ENCODE results near the gene CHURC1. TPM values are rescaled to one million over a fixed set of nuclear protein-coding genes. Genes with fewer than 3 reads are reported as not detected.
A peak's percentile ranks its signal among the peaks of the same experiment; 100 is the strongest.

The CHURC1 gene
- 69.1 and 74.5 TPM in 2 replicates for total RNA-seq (2014; rRNA removed; shearing (Covaris generic))
- polyA plus RNA-seq (2016; fragmentation: Nextera tagmentation; extraction: Ambion mirVana), result 152 and 162 TPM in 2 replicates

- Histone ChIP-seq H3K4me1 (ENCODE audit: insufficient read depth) (peaks cover 46% of the 10 kb centered on the region), H3K4me3 (peak within 1 kb of the TSS; percentile 92), H3K36me3 (ENCODE audit: low read depth) (no peaks in the 10 kb centered on the region), H3K9ac (peak within 1 kb of the TSS; percentile 99), H3K9me2 (ENCODE audit: insufficient read depth) (peaks cover 5% of the 10 kb centered on the region; the same call in 1 of the 2 replicates), H4K20me1 (ENCODE audit: insufficient read depth) (no peaks in the 10 kb centered on the region), H3K4me2 (ENCODE audit: unreplicated experiment) (peak within 1 kb of the TSS; percentile 95), H3K79me2 (ENCODE audit: insufficient read depth) (peaks cover 39% of the 10 kb centered on the region), H3K27ac (peak within 1 kb of the TSS; percentile 92), H3F3A (ENCODE audit: insufficient read depth) (peaks cover 44% of the 10 kb centered on the region), H3K27me3 (replicated peaks; ENCODE audit: insufficient read depth) (peaks cover 7% of the 10 kb centered on the region; the same call in 1 of the 2 replicates), H3K9me3 (ENCODE audit: low read depth) (no peaks in the 10 kb centered on the region), H2AFZ (peak within 1 kb of the TSS; percentile 90)
- WGBS, 2 experiments (ENCODE audit: low coverage in 1 of 2, low lambda C conversion rate in 2 of 2, missing lambda C conversion rate in 2 of 2), result 1 to 2% methylated on average over 49 of the region's 49 CpGs
- in situ Hi-C loops (cut with MboI), result no loop called here
- TF ChIP-seq EZH2phosphoT487 (IDR thresholded peaks at IDR 0.05; ENCODE audit: insufficient read depth, low read depth), result no peak
- no peak for TF ChIP-seq EZH2 (IDR thresholded peaks at IDR 0.05; ENCODE audit: insufficient read depth, poor library complexity, severe bottlenecking)
- peak; percentile 100 for DNase-seq
These were observed at the start of gene CHURC1 for GRCh38 chr14:64914237-64915028. Gene CHURC1 (plus strand): TSS chr14:64914455. CDS start chr14:64914496, 41 bp downstream.

GRCh38 chr14:64865109-64865508 lies 49.1 kb upstream of the CHURC1 start:
- Histone ChIP-seq H3K4me1 (ENCODE audit: insufficient read depth) (no peaks in the 10 kb centered on the region), H3K27ac (no peak overlapping the region), H3K4me2 (ENCODE audit: unreplicated experiment) (no peak overlapping the region), H2AFZ (no peak overlapping the region), H3K27me3 (replicated peaks; ENCODE audit: insufficient read depth) (peaks cover 75% of the 10 kb centered on the region), H3F3A (ENCODE audit: insufficient read depth) (no peaks in the 10 kb centered on the region), H3K9me2 (ENCODE audit: insufficient read depth) (no peaks in the 10 kb centered on the region), H3K79me2 (ENCODE audit: insufficient read depth) (no peaks in the 10 kb centered on the region), H3K9me3 (ENCODE audit: low read depth) (no peaks in the 10 kb centered on the region), H3K36me3 (ENCODE audit: low read depth) (no peaks in the 10 kb centered on the region), H4K20me1 (ENCODE audit: insufficient read depth) (no peaks in the 10 kb centered on the region), H3K4me3 (no peak overlapping the region), H3K9ac (no peak overlapping the region)
- no peak for TF ChIP-seq EZH2phosphoT487 (IDR thresholded peaks at IDR 0.05; ENCODE audit: insufficient read depth, low read depth)
- TF ChIP-seq EZH2 (IDR thresholded peaks at IDR 0.05; ENCODE audit: insufficient read depth, poor library complexity, severe bottlenecking), result no peak
- WGBS, 2 experiments (ENCODE audit: low coverage in 1 of 2, low lambda C conversion rate in 2 of 2, missing lambda C conversion rate in 2 of 2), result 32 to 34% methylated on average over 6 of the region's 6 CpGs
- in situ Hi-C loops (cut with MboI), result no loop called here
- DNase-seq, result no peak

GRCh38 chr14:64865992-64866391 lies 48.3 kb upstream of the CHURC1 start:
- Histone ChIP-seq H3K36me3 (ENCODE audit: low read depth) (no peaks in the 10 kb centered on the region), H3K4me1 (ENCODE audit: insufficient read depth) (no peaks in the 10 kb centered on the region), H3K4me3 (no peak overlapping the region), H3K27ac (no peak overlapping the region), H3F3A (ENCODE audit: insufficient read depth) (no peaks in the 10 kb centered on the region), H3K27me3 (replicated peaks; ENCODE audit: insufficient read depth) (peaks cover 74% of the 10 kb centered on the region), H3K9ac (no peak overlapping the region), H3K4me2 (ENCODE audit: unreplicated experiment) (no peak overlapping the region), H3K79me2 (ENCODE audit: insufficient read depth) (no peaks in the 10 kb centered on the region), H4K20me1 (ENCODE audit: insufficient read depth) (no peaks in the 10 kb centered on the region), H3K9me3 (ENCODE audit: low read depth) (no peaks in the 10 kb centered on the region), H3K9me2 (ENCODE audit: insufficient read depth) (no peaks in the 10 kb centered on the region), H2AFZ (no peak overlapping the region)
- no peak for DNase-seq
- WGBS, 2 experiments (ENCODE audit: low coverage in 1 of 2, low lambda C conversion rate in 2 of 2, missing lambda C conversion rate in 2 of 2), result 50 to 58% methylated on average over 6 of the region's 6 CpGs
- no peak for TF ChIP-seq EZH2 (IDR thresholded peaks at IDR 0.05; ENCODE audit: insufficient read depth, poor library complexity, severe bottlenecking)
- no peak for TF ChIP-seq EZH2phosphoT487 (IDR thresholded peaks at IDR 0.05; ENCODE audit: insufficient read depth, low read depth)
- in situ Hi-C loops (cut with MboI), result no loop called here

GRCh38 chr14:64867182-64867581 lies 47.1 kb upstream of the CHURC1 start:
- no peak overlapping the region for H3K27ac ChIP-seq
- WGBS, 2 experiments (ENCODE audit: low coverage in 1 of 2, low lambda C conversion rate in 2 of 2, missing lambda C conversion rate in 2 of 2), result 37 to 52% methylated on average over 3 of the region's 3 CpGs
- in situ Hi-C loops (cut with MboI), result no loop called here

More at GRCh38 chr14:64867182-64867581, 47.1 kb upstream of the CHURC1 start:
- H3K79me2 ChIP-seq (ENCODE audit: insufficient read depth), result no peaks in the 10 kb centered on the region
- peaks cover 72% of the 10 kb centered on the region for H3K27me3 ChIP-seq (replicated peaks; ENCODE audit: insufficient read depth)
- H3K9me2 ChIP-seq (ENCODE audit: insufficient read depth), result no peaks in the 10 kb centered on the region
- no peaks in the 10 kb centered on the region for H3F3A ChIP-seq (ENCODE audit: insufficient read depth)
- no peaks in the 10 kb centered on the region for H4K20me1 ChIP-seq (ENCODE audit: insufficient read depth)
- no peaks in the 10 kb centered on the region for H3K36me3 ChIP-seq (ENCODE audit: low read depth)
- H3K4me3 ChIP-seq, result no peak overlapping the region
- no peak overlapping the region for H3K4me2 ChIP-seq (ENCODE audit: unreplicated experiment)
- no peak overlapping the region for H3K9ac ChIP-seq
- no peaks in the 10 kb centered on the region for H3K4me1 ChIP-seq (ENCODE audit: insufficient read depth)
- H2AFZ ChIP-seq, result no peak overlapping the region
- TF ChIP-seq EZH2phosphoT487 (IDR thresholded peaks at IDR 0.05; ENCODE audit: insufficient read depth, low read depth) (no peak), EZH2 (IDR thresholded peaks at IDR 0.05; ENCODE audit: insufficient read depth, poor library complexity, severe bottlenecking) (no peak)
- DNase-seq, result no peak
- H3K9me3 ChIP-seq (ENCODE audit: low read depth), result no peaks in the 10 kb centered on the region

Measured in GM23248 (cell line).